ENCODE results near the gene C19orf25. TPM values are rescaled to one million over a fixed set of nuclear protein-coding genes. Genes with fewer than 3 reads are reported as not detected.

Gene C19orf25
- total and polyA plus RNA-seq, 10 of the 15 experiments (the other 5 are each of a cell fraction or from before 2014, with no cell fraction given) = 1.2 to 67.0 (median 25.6) TPM

DNA sequence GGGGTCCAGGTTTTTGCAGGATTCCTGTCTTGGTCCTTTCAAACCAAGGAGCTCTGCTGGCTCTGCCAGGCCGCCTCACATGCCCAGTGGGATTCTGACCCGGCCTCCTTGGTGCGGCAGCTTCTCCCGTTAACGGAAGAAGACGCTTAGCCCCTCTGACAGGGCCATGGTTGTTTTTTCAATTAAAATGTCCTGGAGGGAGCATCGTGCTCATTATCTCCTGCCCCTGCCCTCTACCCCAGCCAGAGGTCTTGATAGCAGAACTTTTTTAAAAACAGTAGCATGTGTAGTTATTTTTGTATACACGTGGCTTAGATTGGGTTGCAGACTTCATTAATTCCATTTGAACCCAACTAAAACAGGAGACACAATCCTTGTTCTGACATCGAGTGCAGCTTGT is 52.3 kb downstream of the C19orf25 start:
- FAIRE-seq (no peak), ATAC-seq (no peak), DNase-seq (ENCODE audit: low read depth, low spot score) (no peak)
- Histone ChIP-seq H2AFZ (ENCODE audit: control insufficient read depth, low read depth, low read length) (no peak overlapping the region), H3K79me2 (ENCODE audit: control insufficient read depth, insufficient read depth, low read length) (no peaks in the 10 kb centered on the region), H3K4me2 (ENCODE audit: control insufficient read depth, insufficient read depth) (no peak overlapping the region), H3K4me3 (no peak overlapping the region), H3K4me1 (ENCODE audit: control insufficient read depth, insufficient read depth, low read length) (no peaks in the 10 kb centered on the region), H4K20me1 (ENCODE audit: control insufficient read depth, insufficient read depth) (no peaks in the 10 kb centered on the region), H3K27me3 (replicated peaks in 1 of 2; ENCODE audit: control insufficient read depth in 2 of 2, insufficient read depth in 2 of 2, low read length in 1 of 2) (no peaks in the 10 kb centered on the region), H3K9ac (ENCODE audit: control insufficient read depth, insufficient read depth, low read length) (no peak overlapping the region), H3K9me3 (replicated peaks; ENCODE audit: control insufficient read depth, insufficient read depth, low read length) (no peaks in the 10 kb centered on the region), H3K36me3 (ENCODE audit: control insufficient read depth in 2 of 2, insufficient read depth in 2 of 2, low read length in 1 of 2) (peaks cover 19 to 57% of the 10 kb centered on the region in 2 experiments), H3K27ac (ENCODE audit: control insufficient read depth, insufficient read depth) (no peak overlapping the region)
- TF ChIP-seq RFX5 (IDR thresholded peaks at IDR 0.05; ENCODE audit: low read depth, low read length) = no peak
- ChIA-PET POLR2A (interaction anchor here (0.5 kb wide), 1 partner anchor 292 kb away, joined by 3 read pairs; no protein-coding TSS in a partner anchor), RAD21 (ENCODE audit: unreplicated experiment) (no interaction called here), SMC1A (ENCODE audit: uncharacterized antibody, unreplicated experiment) (no interaction called here), CTCF (no interaction called here)
- no TSS peak for BruUV-seq (replicated peaks)
- in situ Hi-C loops (cut with MboI) (no loop called here), intact Hi-C loops (cut with micrococcal nuclease; ENCODE audit: unreplicated experiment) (no loop called here)
- WGBS (ENCODE audit: insufficient coverage, insufficient replicate concordance, low lambda C conversion rate, missing lambda C conversion rate) = 86% methylated on average over 9 of the region's 9 CpGs

DNA sequence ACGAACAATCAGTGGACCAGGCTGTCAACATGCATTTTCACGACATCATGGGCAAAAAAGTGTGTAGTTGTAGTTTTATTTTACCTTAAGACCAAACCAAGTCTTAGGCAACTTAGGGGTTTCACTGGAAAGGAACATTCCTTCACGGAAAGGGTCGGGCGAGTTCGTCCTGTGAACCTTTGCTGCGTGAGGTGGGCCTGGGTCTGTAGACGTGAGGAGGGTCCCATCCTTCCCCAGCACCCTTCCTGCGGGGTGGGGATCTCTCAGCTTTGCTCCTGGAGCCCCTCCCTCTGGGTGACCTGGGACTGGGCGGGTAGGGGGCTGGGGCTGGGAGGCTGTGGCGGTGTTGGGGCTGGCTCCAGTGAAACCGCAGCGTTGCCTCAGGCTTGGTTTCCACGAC is 53.1 kb downstream of the C19orf25 start:
- SMC1A ChIA-PET (ENCODE audit: uncharacterized antibody, unreplicated experiment) = no interaction called here
- no peak overlapping the region for H3K4me2 ChIP-seq (ENCODE audit: control insufficient read depth, insufficient read depth)
- no peaks in the 10 kb centered on the region for H4K20me1 ChIP-seq (ENCODE audit: control insufficient read depth, insufficient read depth)
- no TSS peak for BruUV-seq (replicated peaks)
- CTCF ChIA-PET = no interaction called here
- H3K79me2 ChIP-seq (ENCODE audit: control insufficient read depth, insufficient read depth, low read length) = no peaks in the 10 kb centered on the region
- ATAC-seq = no peak
- H3K9ac ChIP-seq (ENCODE audit: control insufficient read depth, insufficient read depth, low read length) = no peak overlapping the region
- POLR2A ChIA-PET = no interaction called here
- WGBS (ENCODE audit: insufficient coverage, insufficient replicate concordance, low lambda C conversion rate, missing lambda C conversion rate) = 97% methylated on average over 14 of the region's 14 CpGs
- no peak overlapping the region for H3K27ac ChIP-seq (ENCODE audit: control insufficient read depth, insufficient read depth)
- H3K27me3 ChIP-seq (replicated peaks in 1 of 2; ENCODE audit: control insufficient read depth in 2 of 2, insufficient read depth in 2 of 2, low read length in 1 of 2) = no peaks in the 10 kb centered on the region
- no peak for FAIRE-seq
- peaks cover 19 to 61% of the 10 kb centered on the region in 2 experiments for H3K36me3 ChIP-seq (ENCODE audit: control insufficient read depth in 2 of 2, insufficient read depth in 2 of 2, low read length in 1 of 2)
- no peak overlapping the region for H2AFZ ChIP-seq (ENCODE audit: control insufficient read depth, low read depth, low read length)
- DNase-seq (ENCODE audit: low read depth, low spot score) = no peak
- RAD21 ChIA-PET (ENCODE audit: unreplicated experiment) = no interaction called here
- in situ Hi-C loops (cut with MboI) = no loop called here
- H3K4me1 ChIP-seq (ENCODE audit: control insufficient read depth, insufficient read depth, low read length) = no peaks in the 10 kb centered on the region
- H3K4me3 ChIP-seq = no peak overlapping the region
- no peaks in the 10 kb centered on the region for H3K9me3 ChIP-seq (replicated peaks; ENCODE audit: control insufficient read depth, insufficient read depth, low read length)
- intact Hi-C loops (cut with micrococcal nuclease; ENCODE audit: unreplicated experiment) = no loop called here
- no peak for TF ChIP-seq FOS (IDR thresholded peaks at IDR 0.05; ENCODE audit: borderline replicate concordance, extremely low read depth, insufficient read length)
- no peak for TF ChIP-seq NFYB (IDR thresholded peaks at IDR 0.05; ENCODE audit: insufficient read depth, low read depth, low read length)
- TF ChIP-seq BCL3 (IDR thresholded peaks at IDR 0.05; ENCODE audit: borderline replicate concordance, insufficient read depth, low read depth, low read length, poor library complexity, severe bottlenecking) = no peak
- TF ChIP-seq, protein P1, sequence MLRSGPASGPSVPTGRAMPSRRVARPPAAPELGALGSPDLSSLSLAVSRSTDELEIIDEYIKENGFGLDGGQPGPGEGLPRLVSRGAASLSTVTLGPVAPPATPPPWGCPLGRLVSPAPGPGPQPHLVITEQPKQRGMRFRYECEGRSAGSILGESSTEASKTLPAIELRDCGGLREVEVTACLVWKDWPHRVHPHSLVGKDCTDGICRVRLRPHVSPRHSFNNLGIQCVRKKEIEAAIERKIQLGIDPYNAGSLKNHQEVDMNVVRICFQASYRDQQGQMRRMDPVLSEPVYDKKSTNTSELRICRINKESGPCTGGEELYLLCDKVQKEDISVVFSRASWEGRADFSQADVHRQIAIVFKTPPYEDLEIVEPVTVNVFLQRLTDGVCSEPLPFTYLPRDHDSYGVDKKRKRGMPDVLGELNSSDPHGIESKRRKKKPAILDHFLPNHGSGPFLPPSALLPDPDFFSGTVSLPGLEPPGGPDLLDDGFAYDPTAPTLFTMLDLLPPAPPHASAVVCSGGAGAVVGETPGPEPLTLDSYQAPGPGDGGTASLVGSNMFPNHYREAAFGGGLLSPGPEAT (IDR thresholded peaks at IDR 0.05; ENCODE audit: low read depth) = no peak
- TF ChIP-seq RCOR1 (conservative IDR thresholded peaks at IDR 0.05; ENCODE audit: low read depth, low read length) = no peak
- TF ChIP-seq, protein P2, sequence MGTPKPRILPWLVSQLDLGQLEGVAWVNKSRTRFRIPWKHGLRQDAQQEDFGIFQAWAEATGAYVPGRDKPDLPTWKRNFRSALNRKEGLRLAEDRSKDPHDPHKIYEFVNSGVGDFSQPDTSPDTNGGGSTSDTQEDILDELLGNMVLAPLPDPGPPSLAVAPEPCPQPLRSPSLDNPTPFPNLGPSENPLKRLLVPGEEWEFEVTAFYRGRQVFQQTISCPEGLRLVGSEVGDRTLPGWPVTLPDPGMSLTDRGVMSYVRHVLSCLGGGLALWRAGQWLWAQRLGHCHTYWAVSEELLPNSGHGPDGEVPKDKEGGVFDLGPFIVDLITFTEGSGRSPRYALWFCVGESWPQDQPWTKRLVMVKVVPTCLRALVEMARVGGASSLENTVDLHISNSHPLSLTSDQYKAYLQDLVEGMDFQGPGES (IDR thresholded peaks at IDR 0.05) = no peak
- TF ChIP-seq, protein P3, sequence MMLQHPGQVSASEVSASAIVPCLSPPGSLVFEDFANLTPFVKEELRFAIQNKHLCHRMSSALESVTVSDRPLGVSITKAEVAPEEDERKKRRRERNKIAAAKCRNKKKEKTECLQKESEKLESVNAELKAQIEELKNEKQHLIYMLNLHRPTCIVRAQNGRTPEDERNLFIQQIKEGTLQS (IDR thresholded peaks at IDR 0.05; ENCODE audit: borderline replicate concordance, extremely low read depth, low read depth, low read length) = no peak
- TF ChIP-seq SREBF2 (IDR thresholded peaks at IDR 0.05; ENCODE audit: low read length) = no peak
- TF ChIP-seq WRNIP1 (IDR thresholded peaks at IDR 0.05; ENCODE audit: borderline replicate concordance, low read depth, low read length) = no peak
- no peak for TF ChIP-seq NR2F1 (conservative IDR thresholded peaks at IDR 0.05)
- no peak for TF ChIP-seq ZBED1 (IDR thresholded peaks at IDR 0.05; ENCODE audit: borderline replicate concordance)
- TF ChIP-seq POLR2A (IDR thresholded peaks at IDR 0.05; ENCODE audit: low read depth, low read length) = no peak
- TF ChIP-seq SREBF1 (IDR thresholded peaks at IDR 0.05; ENCODE audit: low read length) = no peak
- no peak for TF ChIP-seq LARP7 (IDR thresholded peaks at IDR 0.05)
- no peak for TF ChIP-seq RAD21 (IDR thresholded peaks at IDR 0.05; ENCODE audit: insufficient read depth, low read depth, low read length)

All from GM12878 (cell line).